Nasal cavity respiratory epithelium epithelial cell of viscerocranial mucosa (primary cell): ENCODE results near the gene ZNF626. TPM values are rescaled to one million over a fixed set of nuclear protein-coding genes. Genes with fewer than 3 reads are reported as not detected.

Experiments
- total RNA-seq: library from RNA; depleted of rRNA; stranded (reverse); fragments of >200 nt; gene quantifications from 2 replicates; pipeline ENCODE4 v1.2.3, GENCODE V29; 2014

ZNF626 gene
- total RNA-seq, result 17.1 and 21.4 TPM in 2 replicates

DNA sequence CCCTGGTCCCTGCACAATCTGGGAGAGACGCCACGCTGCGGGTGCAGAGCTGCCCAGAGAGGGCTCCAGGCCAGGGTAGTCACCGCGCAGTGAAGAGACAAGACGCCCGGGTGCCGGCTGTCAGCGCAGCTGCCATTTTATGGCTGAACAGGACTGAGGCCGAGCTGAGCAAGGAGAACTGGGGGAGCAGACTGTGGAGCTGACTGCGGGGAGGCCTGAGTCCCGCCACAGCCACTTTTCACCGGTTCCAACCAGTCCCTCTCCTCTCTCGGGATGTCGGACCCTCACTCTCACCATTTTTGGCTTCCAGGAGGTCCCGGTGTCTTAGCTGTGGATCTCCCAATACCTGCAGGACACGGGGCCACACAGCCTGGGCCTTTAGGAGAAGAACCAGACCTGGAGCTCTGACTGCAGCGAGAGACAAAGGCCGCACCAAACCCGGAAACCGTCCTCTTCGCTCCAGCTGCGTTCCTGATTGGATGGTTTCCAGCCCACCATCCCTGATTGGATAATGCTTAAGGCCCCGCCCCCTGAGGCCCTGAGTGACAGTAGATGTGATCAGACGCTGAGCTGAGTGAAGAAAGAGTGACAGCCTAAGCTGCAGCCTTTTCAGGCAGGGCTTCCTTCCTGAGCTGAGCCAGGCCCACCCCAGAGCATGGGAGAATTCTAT is at the start of gene ZNF626:
Gene ZNF626, minus strand, starts transcription at position 422 of the 670 bp plus-strand sequence. Its CDS starts 125 bp downstream, at position 297.

Other genes starting within 250 kb of the ZNF626 start
- gene ZNF737, start 95.8 kb downstream of the ZNF626 start, total RNA-seq, result 4.1 and 12.5 TPM in 2 replicates
- gene ZNF66, start 114.7 kb upstream of the ZNF626 start, total RNA-seq, result 1.7 and 3.3 TPM in 2 replicates